ENCODE data around the gene ALKBH5.

- TF ChIP-seq EZH2 (IDR thresholded peaks at IDR 0.05; ENCODE audit: borderline replicate concordance, low read depth, low read length, poor library complexity, severe bottlenecking) (no peak), CTCF (conservative IDR thresholded peaks at IDR 0.05; ENCODE audit: low read depth, low read length) (no peak)
Observed at GRCh38 chr17:18140648-18141047, 43.0 kb upstream of the ALKBH5 start.

All from A673 (cell line).